HG03045 (cell line): ENCODE data around the gene ADIG.

Experiments used
- ATAC-seq: cut with Tn5 transposase; IDR thresholded peaks from one replicate; pipeline ENCODE4 v1.9.1; 2021; ENCODE audit warnings: mild to moderate bottlenecking, moderate library complexity; ENCODE audit not compliant: unreplicated experiment

Gene ADIG

DNA sequence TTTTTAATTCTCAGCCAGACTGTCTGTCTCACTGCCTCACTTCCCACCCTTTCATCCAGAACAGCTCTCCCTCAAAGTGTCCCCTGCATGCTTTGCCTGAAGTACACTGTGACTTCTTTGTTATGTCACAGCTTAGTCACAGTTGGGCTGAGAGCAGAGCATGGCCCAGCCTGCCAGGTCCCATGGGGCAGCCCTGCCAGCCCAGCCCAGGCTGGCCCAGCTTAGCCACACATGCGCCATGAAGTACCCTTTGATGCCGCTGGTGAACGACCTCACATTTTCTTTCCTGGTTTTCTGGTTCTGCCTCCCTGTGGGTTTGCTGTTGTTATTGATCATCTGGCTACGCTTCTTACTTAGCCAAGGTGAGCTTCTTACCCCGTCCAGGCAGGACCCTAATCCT lies at the start of gene ADIG:
Gene ADIG, plus strand, starts transcription at position 185 of the 400 bp plus-strand sequence. Its CDS starts 54 bp downstream, at position 239.
- ATAC-seq, result no peak

- no peak for ATAC-seq
Observed at GRCh38 chr20:38534756-38535155, 46.2 kb upstream of the ADIG start.

GRCh38 chr20:38536310-38536709 lies 44.7 kb upstream of the ADIG start:
- no peak for ATAC-seq

- ATAC-seq, result no peak
Observed at GRCh38 chr20:38537176-38537575, 43.8 kb upstream of the ADIG start.

DNA sequence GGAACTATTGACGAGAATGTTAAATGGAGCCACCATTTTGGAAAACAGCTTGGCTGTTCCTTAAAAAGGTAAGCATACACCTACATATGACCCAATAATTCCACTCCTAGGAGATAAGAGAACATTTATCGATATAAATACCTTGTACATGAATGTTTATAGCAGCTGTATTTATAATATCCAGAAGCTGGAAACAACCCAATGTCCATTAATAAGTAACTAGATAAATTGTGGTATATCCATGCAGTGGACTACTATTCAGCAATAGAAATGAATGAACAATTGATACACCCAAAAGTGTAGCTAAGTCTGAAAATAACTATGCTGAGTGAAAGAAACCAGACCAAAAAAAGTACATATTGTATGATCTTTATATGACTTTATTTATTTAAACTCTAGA lies 42.2 kb upstream of the ADIG start:
- ATAC-seq, result no peak

- no peak for ATAC-seq
Observed at GRCh38 chr20:38543014-38543906, 37.7 kb upstream of the ADIG start.

- ATAC-seq, result no peak
Observed at GRCh38 chr20:38545771-38546170, 35.2 kb upstream of the ADIG start.

- no peak for ATAC-seq
Observed at GRCh38 chr20:38547288-38548085, 33.5 kb upstream of the ADIG start.

DNA sequence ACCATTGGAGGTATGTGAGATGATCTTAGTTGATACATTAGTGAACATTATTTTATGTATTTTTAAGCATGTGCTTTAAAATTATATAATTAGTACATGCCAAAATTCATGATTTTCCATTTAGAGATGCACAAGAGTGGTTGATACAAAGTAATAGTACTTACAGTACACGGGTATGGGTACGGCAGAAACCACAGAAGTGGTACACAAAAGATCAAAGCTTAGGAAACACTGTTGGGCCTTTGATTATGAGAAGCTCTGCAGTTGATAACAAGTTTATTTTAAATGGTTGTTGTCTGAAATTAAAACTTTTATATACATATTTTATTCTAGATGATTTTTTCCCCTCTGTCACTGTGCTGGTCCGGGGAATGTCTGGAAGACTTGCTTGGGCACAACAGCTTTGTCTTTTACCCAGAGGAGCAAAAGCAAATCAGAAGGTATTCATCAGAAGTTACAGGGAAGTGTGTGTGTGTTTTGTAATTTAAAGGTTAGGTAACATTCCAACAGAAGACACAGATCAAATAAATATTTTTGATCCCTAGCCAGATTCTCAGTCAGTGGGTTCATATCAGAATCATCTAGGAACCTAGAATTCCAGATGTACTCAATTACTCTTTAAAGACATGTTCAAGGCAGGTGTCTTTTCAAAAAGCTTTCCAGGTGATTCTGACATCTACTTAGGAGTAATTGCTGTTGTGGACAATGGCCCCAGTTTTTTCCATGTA lies 32.5 kb upstream of the ADIG start:
- ATAC-seq, result no peak

GRCh38 chr20:38550274-38550673 lies 30.7 kb upstream of the ADIG start:
- ATAC-seq, result no peak

GRCh38 chr20:38551056-38551626 lies 29.9 kb upstream of the ADIG start:
- ATAC-seq, result no peak

DNA sequence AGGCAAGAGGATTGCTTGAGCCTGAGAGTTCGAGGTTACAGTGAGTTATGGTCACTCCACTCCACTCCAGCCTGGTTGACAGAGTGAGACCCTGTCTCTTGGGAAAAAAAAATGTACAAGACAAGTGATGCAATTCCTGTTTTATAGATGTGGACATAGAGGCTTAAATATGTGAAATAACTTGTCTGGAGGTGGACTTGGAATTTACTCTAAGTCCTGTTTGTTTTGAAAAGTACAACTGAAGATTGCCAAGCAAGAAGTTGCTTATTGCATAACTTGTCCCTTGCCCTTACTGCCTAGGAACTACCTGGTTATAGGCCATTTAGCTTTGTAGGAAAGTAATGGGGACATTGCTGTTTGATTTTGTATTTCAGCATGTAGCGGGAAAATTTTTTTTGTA lies 26.0 kb upstream of the ADIG start:
- no peak for ATAC-seq

GRCh38 chr20:38555395-38555794 lies 25.6 kb upstream of the ADIG start:
- ATAC-seq, result no peak

- ATAC-seq, result no peak
Observed at GRCh38 chr20:38557174-38557573, 23.8 kb upstream of the ADIG start.

DNA sequence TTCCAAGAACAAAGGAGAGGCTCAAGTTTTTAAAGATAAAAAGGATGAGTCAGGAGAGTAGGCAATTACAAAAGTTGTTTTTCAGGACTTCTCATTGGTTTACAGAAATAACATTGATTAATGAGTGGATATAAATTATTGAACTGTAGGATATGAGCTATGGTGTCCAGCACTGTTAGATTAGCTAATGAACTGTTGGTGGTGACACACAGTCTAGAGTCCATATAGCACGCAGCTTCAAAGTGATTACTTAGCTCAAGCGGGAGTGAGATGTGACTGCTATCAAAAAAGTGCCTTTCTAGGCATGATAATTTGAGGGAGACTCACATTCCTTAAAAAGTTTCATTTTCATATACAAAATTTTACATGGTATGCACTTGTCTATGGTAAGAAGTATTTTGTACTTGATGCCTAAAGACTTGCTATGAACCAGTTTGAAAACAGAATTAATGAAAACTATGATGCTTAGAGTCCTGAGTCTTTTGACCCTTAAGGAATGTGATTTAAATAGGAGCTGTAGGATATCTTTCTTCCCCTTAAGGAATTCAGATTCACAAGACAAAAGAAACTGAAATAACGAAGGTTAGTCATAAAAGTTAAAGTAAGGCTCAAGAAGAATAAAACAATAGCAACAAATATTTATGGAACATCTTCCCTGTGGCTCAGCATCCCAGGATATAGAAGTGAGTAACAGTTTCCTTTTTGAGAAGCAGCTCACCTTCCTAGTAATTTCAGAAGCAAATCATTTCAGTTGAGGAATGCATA lies 22.2 kb upstream of the ADIG start:
- ATAC-seq, result no peak

DNA sequence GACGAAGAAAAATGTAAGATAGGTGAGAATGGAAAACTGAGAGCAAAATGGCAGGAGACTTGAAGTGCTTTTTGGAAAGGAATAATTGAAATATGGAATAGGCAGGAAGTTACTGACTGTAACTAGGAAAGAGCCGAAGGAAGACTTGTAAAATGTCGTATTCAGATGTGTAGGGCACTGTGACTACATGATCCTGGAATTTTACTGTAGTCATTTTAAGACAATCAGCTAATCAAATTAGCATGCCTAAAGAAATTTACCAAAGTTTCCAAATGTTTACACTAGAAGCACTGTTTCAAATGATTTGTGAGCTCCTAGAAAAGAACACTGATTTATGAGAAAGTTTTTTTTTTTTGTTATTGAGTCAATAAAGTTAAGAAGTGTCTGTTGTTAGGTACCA lies 21.2 kb upstream of the ADIG start:
- ATAC-seq, result no peak

GRCh38 chr20:38563802-38564431 lies 17.1 kb upstream of the ADIG start:
- no peak for ATAC-seq

GRCh38 chr20:38564680-38565079 lies 16.3 kb upstream of the ADIG start:
- no peak for ATAC-seq

DNA sequence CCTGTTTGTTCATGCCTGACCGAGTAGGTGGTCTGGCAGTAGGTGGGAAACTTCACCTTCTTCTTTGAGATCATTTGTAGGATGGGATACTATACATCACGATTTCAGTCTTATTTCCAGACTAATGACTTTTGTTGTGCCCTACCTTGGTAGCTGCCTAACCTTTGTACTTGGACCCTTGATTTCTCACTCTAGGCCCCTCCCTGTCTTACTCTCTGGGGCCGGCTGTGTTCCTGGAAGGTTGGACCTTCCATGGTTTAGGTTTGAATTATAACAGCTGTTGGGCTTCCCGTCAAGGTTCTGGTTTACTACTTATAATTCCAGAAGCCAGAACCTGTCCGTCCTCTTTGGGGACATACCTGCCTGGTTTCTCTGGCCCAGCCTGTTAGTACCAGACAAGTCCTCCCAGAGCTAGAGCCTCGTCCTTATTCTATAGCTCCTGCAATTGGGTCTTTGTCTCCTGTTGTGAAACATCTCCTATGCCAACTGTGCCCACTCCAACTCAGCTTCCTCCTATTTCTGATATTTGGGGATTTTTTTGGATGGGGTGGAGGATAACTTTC lies 14.9 kb upstream of the ADIG start:
- ATAC-seq, result no peak
